Kidney (tissue), 14 donors: Measurements from ENCODE around the gene HTRA2. TPM values are rescaled to one million over a fixed set of nuclear protein-coding genes. Genes with fewer than 3 reads are reported as not detected.
A peak's percentile ranks its signal among the peaks of the same experiment; 100 is the strongest.

Experiments
- DNase-seq, 5 donors: peaks; one replicate each; pipeline ENCODE4 v3.0.0-alpha.2; 2013 to 2020
- FAIRE-seq: peaks from 2 replicates; lab custom pipeline; 2012; peaks lifted over from hg19 to GRCh38; lab: Jason Lieb, UNC
- H3K27ac ChIP-seq, 2 donors: one replicate each; pipeline ENCODE4 v1.7.0; 2013; ENCODE audit warnings: low read depth in 2 of 2, low read length in 2 of 2, inconsistent platforms in 1 of 2
- H3K27me3 ChIP-seq: one replicate; pipeline ENCODE4 v1.7.1; 2013; ENCODE audit warnings: low read length, inconsistent platforms; ENCODE audit not compliant: control insufficient read depth, insufficient read depth
- H3K36me3 ChIP-seq, 3 donors: one replicate each; pipeline versions ENCODE4 v1.7.0 to v1.7.1; 2013; ENCODE audit warnings: low read length in 3 of 3, control low read depth in 1 of 3, inconsistent platforms in 1 of 3; ENCODE audit not compliant: insufficient read depth in 3 of 3, control insufficient read depth in 2 of 3
- H3K4me1 ChIP-seq, 3 donors: one replicate each; pipeline versions ENCODE4 v1.7.0 to v1.7.1; 2013; ENCODE audit warnings: low read length in 3 of 3, inconsistent platforms in 1 of 3, low read depth in 1 of 3; ENCODE audit not compliant: control insufficient read depth in 2 of 3, insufficient read depth in 2 of 3
- H3K4me3 ChIP-seq, 3 donors: one replicate each; pipeline versions ENCODE4 v1.7.0 to v1.8.1; 2013; ENCODE audit warnings: low read length in 3 of 3, control low read depth in 1 of 3, inconsistent platforms in 1 of 3
- H3K9ac ChIP-seq, 3 donors: one replicate each; pipeline versions ENCODE4 v1.7.0 to v1.7.1; 2013; ENCODE audit warnings: low read length in 3 of 3, control low read depth in 1 of 3, inconsistent platforms in 1 of 3
- H3K9me3 ChIP-seq, 3 donors: one replicate each; pipeline versions ENCODE4 v1.7.0 to v1.7.1; 2013; ENCODE audit warnings: low read length in 3 of 3, control low read depth in 1 of 3, inconsistent platforms in 1 of 3; ENCODE audit not compliant: control insufficient read depth in 2 of 3, insufficient read depth in 1 of 3
- CTCF ChIP-seq: IDR thresholded peaks from 3 replicates; pipeline ENCODE4 v1.5.1; 2012; ENCODE audit warnings: mild to moderate bottlenecking, moderate library complexity, borderline replicate concordance; ENCODE audit not compliant: insufficient read depth; ENCODE audit errors: extremely low read depth
- intact Hi-C: fragments of 100-400 bp; cut with DNase I; formaldehyde crosslinking; loops from one replicate; pipeline ENCODE4 v1.11.1; 2022
- polyA plus RNA-seq: library from polyadenylated mRNA; stranded (reverse); fragments of 350-450 nt; fragmentation: Illumina TruSeq; extraction: RNeasy Lipid Tissue Mini Kit (QIAGEN cat#74804); gene quantifications from one replicate; pipeline ENCODE4 v1.2.3, GENCODE V29; 2014; ENCODE audit warnings: low read depth, low replicate concordance; ENCODE audit not compliant: insufficient read depth
- total RNA-seq: library from RNA; stranded (reverse); fragmentation: NEBNext Ultra II Directional; extraction: Animal tissue kit (Norgen Biotek cat#: 25700); gene quantifications from one replicate; pipeline ENCODE4 v1.2.1, GENCODE V29; 2021
- donor health status: control.
- donor health status: control.
- donor health status: control.
- donor health status: control.
- donor health status: control.
- donor health status: DM: yes; HTN: yes; CAD: no.
- donor health status: Normal renal cell carcinoma (clear cell type).

HTRA2 gene
- total and polyA plus RNA-seq, 2 donors from 2014 or later = 30.8 to 44.2 TPM

DNA sequence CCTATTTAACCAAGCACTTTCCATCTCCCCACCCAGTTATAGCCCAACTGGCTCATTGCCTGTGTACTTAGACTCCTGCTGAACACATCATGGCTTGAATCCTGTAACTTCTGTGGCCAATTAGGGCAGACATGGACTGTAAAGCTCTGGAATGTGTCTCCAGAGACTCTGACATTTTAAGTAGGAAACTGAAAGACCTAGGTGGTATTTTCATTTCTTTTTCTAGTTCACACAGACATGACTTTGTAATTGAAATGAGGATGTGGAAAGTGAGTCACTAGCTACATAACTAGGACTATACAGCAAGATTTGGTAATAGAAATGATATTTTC is 37.0 kb downstream of the HTRA2 start:
- DNase-seq (peak in 1 of 5 donors; percentile 19), FAIRE-seq (no peak)
- TF ChIP-seq CTCF = no peak
- intact Hi-C loops = no loop called here
- no peaks in the 10 kb centered on the region for H3K36me3 ChIP-seq
- no peak overlapping the region for H3K4me3 ChIP-seq
- no peak overlapping the region for H3K27ac ChIP-seq
- no peaks in the 10 kb centered on the region for H3K27me3 ChIP-seq
- no peak overlapping the region for H3K9ac ChIP-seq
- no peaks in the 10 kb centered on the region for H3K9me3 ChIP-seq
- H3K4me1 ChIP-seq = no peaks in the 10 kb centered on the region

DNA sequence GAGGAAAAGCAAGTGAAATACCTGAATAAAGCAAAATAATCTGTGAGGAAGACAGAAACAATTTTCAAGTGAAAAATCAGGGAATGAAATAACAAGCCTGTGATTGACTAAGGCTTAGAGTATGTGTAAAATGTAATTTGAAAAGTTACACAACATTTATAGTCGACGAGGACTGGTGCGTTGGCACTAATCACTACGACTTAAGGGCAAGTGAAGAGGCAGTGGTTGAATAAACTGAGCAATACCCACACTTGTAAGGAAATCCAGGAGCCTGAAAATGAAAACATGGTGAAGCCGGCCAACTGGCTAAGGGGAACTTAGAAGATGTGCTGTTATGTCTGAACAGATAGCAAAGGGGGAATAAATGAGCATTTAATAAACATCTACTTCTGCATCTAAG is 38.1 kb downstream of the HTRA2 start:
- no peak for FAIRE-seq

GRCh38 chr2:74569686-74570085 is 40.0 kb downstream of the HTRA2 start:
- DNase-seq = no peak
- H3K36me3 ChIP-seq = no peaks in the 10 kb centered on the region
- no peaks in the 10 kb centered on the region for H3K9me3 ChIP-seq
- no peak for TF ChIP-seq CTCF
- no peaks in the 10 kb centered on the region for H3K4me1 ChIP-seq
- FAIRE-seq = no peak
- no peak overlapping the region for H3K27ac ChIP-seq
- no peak overlapping the region for H3K9ac ChIP-seq
- no peaks in the 10 kb centered on the region for H3K27me3 ChIP-seq
- intact Hi-C loops = no loop called here
- no peak overlapping the region for H3K4me3 ChIP-seq

More for the DNA sequence above, 38.1 kb downstream of the HTRA2 start:
- Histone ChIP-seq H3K4me1 (no peaks in the 10 kb centered on the region), H3K9me3 (no peaks in the 10 kb centered on the region), H3K36me3 (no peaks in the 10 kb centered on the region), H3K27ac (no peak overlapping the region), H3K9ac (no peak overlapping the region), H3K4me3 (no peak overlapping the region), H3K27me3 (no peaks in the 10 kb centered on the region)
- intact Hi-C loops = no loop called here
- DNase-seq = no peak
- TF ChIP-seq CTCF = no peak

DNA sequence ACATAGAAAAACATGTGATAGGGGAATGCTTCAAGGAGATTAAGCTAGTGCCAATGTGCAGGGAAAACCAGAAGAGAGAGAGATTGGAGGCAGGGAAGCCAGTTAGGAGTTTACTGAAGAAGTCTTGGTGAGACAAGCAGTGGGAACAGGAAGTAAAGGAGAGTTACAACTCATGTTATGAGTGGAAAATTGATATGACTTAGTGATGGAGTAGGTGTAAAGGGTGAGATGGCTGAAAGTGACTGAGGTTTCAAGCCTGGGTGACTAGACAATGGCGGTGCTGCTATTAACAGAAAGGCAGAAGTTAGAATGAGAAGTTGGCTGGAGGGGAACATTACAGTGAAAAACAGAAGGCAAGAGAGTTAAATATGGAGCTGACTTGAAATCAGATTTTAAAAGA is 41.3 kb downstream of the HTRA2 start:
- Histone ChIP-seq H3K4me3 (no peak overlapping the region), H3K4me1 (no peaks in the 10 kb centered on the region), H3K27me3 (no peaks in the 10 kb centered on the region), H3K27ac (no peak overlapping the region), H3K9me3 (no peaks in the 10 kb centered on the region), H3K36me3 (no peaks in the 10 kb centered on the region), H3K9ac (no peak overlapping the region)
- TF ChIP-seq CTCF = no peak
- no peak for FAIRE-seq
- intact Hi-C loops = no loop called here
- no peak for DNase-seq
